Calu3 (cell line): ENCODE results near the gene TRMT112. TPM values are rescaled to one million over a fixed set of nuclear protein-coding genes. Genes with fewer than 3 reads are reported as not detected.

Experiments used
- BruUV-seq: library from RNA; stranded (reverse); fragments of 400-500 nt; replicated peaks from 2 replicates; lab custom pipeline; 2021; lab: Mats Ljungman, UMichigan
- CTCF ChIA-PET: fragments of 300-600 bp; sonication (Branson Sonifier 250); formaldehyde crosslinking; loops from one replicate; lab custom pipeline; 2022; ENCODE audit warnings: antibody characterized with exemption; lab: Charles Lee
- DNase-seq: peaks from one replicate; pipeline ENCODE4 v3.0.0; 2022
- H3K27ac Mint-ChIP-seq: one replicate; pipeline ENCODE4 v1.8.0; 2022; ENCODE audit warnings: mixed read lengths; ENCODE audit not compliant: unreplicated experiment
- H3K27me3 Mint-ChIP-seq: one replicate; pipeline ENCODE4 v1.8.0; 2022; ENCODE audit warnings: mixed read lengths; ENCODE audit not compliant: unreplicated experiment
- H3K36me3 Mint-ChIP-seq: one replicate; pipeline ENCODE4 v1.8.0; 2022; ENCODE audit warnings: mild to moderate bottlenecking, moderate library complexity, mixed read lengths; ENCODE audit not compliant: insufficient read depth, unreplicated experiment
- H3K4me1 Mint-ChIP-seq: one replicate; pipeline ENCODE4 v1.8.0; 2022; ENCODE audit warnings: mild to moderate bottlenecking, low read depth, mixed read lengths; ENCODE audit not compliant: unreplicated experiment
- H3K4me3 Mint-ChIP-seq: one replicate; pipeline ENCODE4 v1.8.0; 2022; ENCODE audit warnings: mild to moderate bottlenecking, low read depth, moderate library complexity, mixed read lengths; ENCODE audit not compliant: unreplicated experiment
- H3K9me3 Mint-ChIP-seq: one replicate; pipeline ENCODE4 v1.8.0; 2022; ENCODE audit warnings: low read depth, mixed read lengths; ENCODE audit not compliant: unreplicated experiment
- CTCF ChIP-seq: fragments of 200-600 bp; IDR thresholded peaks from one replicate; pipeline ENCODE4 v1.8.0; 2022; ENCODE audit warnings: antibody characterized with exemption; ENCODE audit not compliant: unreplicated experiment
- intact Hi-C: fragments of 100-400 bp; cut with micrococcal nuclease; formaldehyde crosslinking; loops from one replicate; pipeline ENCODE4 v1.10.0; 2022; ENCODE audit not compliant: unreplicated experiment
- total RNA-seq: library from RNA; stranded (reverse); gene quantifications from 2 replicates; pipeline ENCODE4 v1.2.3, GENCODE V29; 2022

TRMT112 gene
- total RNA-seq, 1 experiment from 2014 or later: 197 TPM

- no peak overlapping the region for H3K27ac Mint-ChIP-seq
- H3K4me1 Mint-ChIP-seq: peaks cover 9% of the 10 kb centered on the region
- TF ChIP-seq CTCF: no peak
- H3K27me3 Mint-ChIP-seq: no peaks in the 10 kb centered on the region
- no peaks in the 10 kb centered on the region for H3K9me3 Mint-ChIP-seq
- CTCF ChIA-PET: interaction anchor here (1.5 kb wide), 1 partner anchor 9 kb away, joined by 3 read pairs; no protein-coding TSS in a partner anchor
- BruUV-seq: no TSS peak
- H3K4me3 Mint-ChIP-seq: no peak overlapping the region
- intact Hi-C loops: no loop called here
- no peak for DNase-seq
- no peaks in the 10 kb centered on the region for H3K36me3 Mint-ChIP-seq
Observed at GRCh38 chr11:64349025-64349387, 31.6 kb upstream of the TRMT112 start.

GRCh38 chr11:64348383-64349024 is 31.1 kb upstream of the TRMT112 start:
- intact Hi-C loops: no loop called here
- no peak overlapping the region for H3K27ac Mint-ChIP-seq
- H3K27me3 Mint-ChIP-seq: no peaks in the 10 kb centered on the region
- no peaks in the 10 kb centered on the region for H3K9me3 Mint-ChIP-seq
- no TSS peak for BruUV-seq
- CTCF ChIA-PET: interaction anchor here (1.5 kb wide), 1 partner anchor 9 kb away, joined by 3 read pairs; no protein-coding TSS in a partner anchor
- peaks cover 9% of the 10 kb centered on the region for H3K4me1 Mint-ChIP-seq
- no peak overlapping the region for H3K4me3 Mint-ChIP-seq
- TF ChIP-seq CTCF: no peak
- DNase-seq: no peak
- no peaks in the 10 kb centered on the region for H3K36me3 Mint-ChIP-seq

GRCh38 chr11:64347193-64347867 is 30.0 kb upstream of the TRMT112 start:
- no peaks in the 10 kb centered on the region for H3K9me3 Mint-ChIP-seq
- no peaks in the 10 kb centered on the region for H3K36me3 Mint-ChIP-seq
- BruUV-seq: no TSS peak
- no peak for TF ChIP-seq CTCF
- intact Hi-C loops: no loop called here
- H3K4me3 Mint-ChIP-seq: no peak overlapping the region
- H3K4me1 Mint-ChIP-seq: peaks cover 9% of the 10 kb centered on the region
- CTCF ChIA-PET: no interaction called here
- no peak for DNase-seq
- H3K27ac Mint-ChIP-seq: peak overlapping the region; percentile 59
- no peaks in the 10 kb centered on the region for H3K27me3 Mint-ChIP-seq

GRCh38 chr11:64344787-64345186 is 27.4 kb upstream of the TRMT112 start:
- BruUV-seq: no TSS peak
- Mint-ChIP-seq H3K27me3 (no peaks in the 10 kb centered on the region), H3K27ac (no peak overlapping the region), H3K4me3 (no peak overlapping the region), H3K9me3 (no peaks in the 10 kb centered on the region), H3K36me3 (no peaks in the 10 kb centered on the region), H3K4me1 (peaks cover 9% of the 10 kb centered on the region)
- no peak for TF ChIP-seq CTCF
- intact Hi-C loops: no loop called here
- CTCF ChIA-PET: interaction anchor here (0.6 to 0.8 kb wide), 2 partner anchors 12 to 39 kb away, joined by 3 read pairs; partner anchors contain the start of gene ESRRA
- no peak for DNase-seq
